Measurements from ENCODE around the gene RAB27A. TPM values are rescaled to one million over a fixed set of nuclear protein-coding genes. Genes with fewer than 3 reads are reported as not detected.

Gene RAB27A
- total RNA-seq, 2 donors from 2014 or later = 8.8 to 9.1 TPM

DNA sequence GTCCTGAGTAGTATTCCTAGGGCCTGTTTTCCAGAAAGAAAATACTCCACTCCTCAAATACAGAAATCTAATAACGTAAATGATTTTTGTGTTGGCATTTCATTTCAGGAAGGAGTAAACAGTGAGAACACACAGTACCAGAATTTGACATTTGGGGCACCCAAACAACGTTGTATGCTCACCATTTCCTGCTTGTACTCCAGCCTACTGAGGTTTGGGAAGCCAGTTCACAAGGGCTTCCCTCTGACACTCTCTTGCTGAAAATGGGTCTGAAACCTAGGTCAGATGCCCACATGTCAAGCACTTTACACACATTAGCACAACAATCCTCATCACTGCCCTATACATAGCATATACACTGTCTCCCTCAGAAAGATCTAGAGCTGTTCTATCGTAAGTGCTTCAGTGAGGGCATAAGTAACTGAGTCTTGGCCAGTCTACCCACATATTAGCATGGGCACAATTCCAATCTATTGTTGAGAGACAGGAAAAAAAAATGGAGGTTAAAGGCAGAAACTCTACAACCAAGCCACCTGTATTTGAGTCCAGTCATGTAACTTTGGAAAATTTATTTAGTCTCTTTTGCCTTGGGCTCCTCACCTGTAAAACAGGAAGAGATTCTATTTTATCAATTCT is 49.4 kb downstream of the RAB27A start:
- Histone ChIP-seq H3K9me3 (ENCODE audit: control insufficient read depth, low read length) (no peaks in the 10 kb centered on the region), H3K4me3 (ENCODE audit: low read length) (no peak overlapping the region), H3K27ac (ENCODE audit: low read depth, low read length) (no peak overlapping the region), H3K4me1 (ENCODE audit: control insufficient read depth, insufficient read depth, low read length) (no peaks in the 10 kb centered on the region), H3K36me3 (ENCODE audit: control insufficient read depth, insufficient read depth, low read length) (no peaks in the 10 kb centered on the region), H3K27me3 (ENCODE audit: control insufficient read depth, insufficient read depth, low read length, poor library complexity, severe bottlenecking) (no peaks in the 10 kb centered on the region), H3K9ac (ENCODE audit: extremely low read depth, low read length, poor library complexity, severe bottlenecking) (no peak overlapping the region)
- Mint-ChIP-seq H3K9me3 (no peaks in the 10 kb centered on the region), H3K27me3 (ENCODE audit: insufficient read depth) (no peaks in the 10 kb centered on the region), H3K36me3 (ENCODE audit: low read depth) (no peaks in the 10 kb centered on the region), H3K27ac (no peak overlapping the region), H3K4me1 (peaks cover 2% of the 10 kb centered on the region), H3K4me3 (no peak overlapping the region)
- 83 to 85% methylated on average over 1 to 3 of the region's 3 CpGs for WGBS, 2 experiments (ENCODE audit: insufficient coverage in 1 of 2, insufficient read length in 1 of 2)
- no peak for DNase-seq
- TF ChIP-seq, protein P1, sequence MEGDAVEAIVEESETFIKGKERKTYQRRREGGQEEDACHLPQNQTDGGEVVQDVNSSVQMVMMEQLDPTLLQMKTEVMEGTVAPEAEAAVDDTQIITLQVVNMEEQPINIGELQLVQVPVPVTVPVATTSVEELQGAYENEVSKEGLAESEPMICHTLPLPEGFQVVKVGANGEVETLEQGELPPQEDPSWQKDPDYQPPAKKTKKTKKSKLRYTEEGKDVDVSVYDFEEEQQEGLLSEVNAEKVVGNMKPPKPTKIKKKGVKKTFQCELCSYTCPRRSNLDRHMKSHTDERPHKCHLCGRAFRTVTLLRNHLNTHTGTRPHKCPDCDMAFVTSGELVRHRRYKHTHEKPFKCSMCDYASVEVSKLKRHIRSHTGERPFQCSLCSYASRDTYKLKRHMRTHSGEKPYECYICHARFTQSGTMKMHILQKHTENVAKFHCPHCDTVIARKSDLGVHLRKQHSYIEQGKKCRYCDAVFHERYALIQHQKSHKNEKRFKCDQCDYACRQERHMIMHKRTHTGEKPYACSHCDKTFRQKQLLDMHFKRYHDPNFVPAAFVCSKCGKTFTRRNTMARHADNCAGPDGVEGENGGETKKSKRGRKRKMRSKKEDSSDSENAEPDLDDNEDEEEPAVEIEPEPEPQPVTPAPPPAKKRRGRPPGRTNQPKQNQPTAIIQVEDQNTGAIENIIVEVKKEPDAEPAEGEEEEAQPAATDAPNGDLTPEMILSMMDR (conservative IDR thresholded peaks at IDR 0.05) = no peak

DNA sequence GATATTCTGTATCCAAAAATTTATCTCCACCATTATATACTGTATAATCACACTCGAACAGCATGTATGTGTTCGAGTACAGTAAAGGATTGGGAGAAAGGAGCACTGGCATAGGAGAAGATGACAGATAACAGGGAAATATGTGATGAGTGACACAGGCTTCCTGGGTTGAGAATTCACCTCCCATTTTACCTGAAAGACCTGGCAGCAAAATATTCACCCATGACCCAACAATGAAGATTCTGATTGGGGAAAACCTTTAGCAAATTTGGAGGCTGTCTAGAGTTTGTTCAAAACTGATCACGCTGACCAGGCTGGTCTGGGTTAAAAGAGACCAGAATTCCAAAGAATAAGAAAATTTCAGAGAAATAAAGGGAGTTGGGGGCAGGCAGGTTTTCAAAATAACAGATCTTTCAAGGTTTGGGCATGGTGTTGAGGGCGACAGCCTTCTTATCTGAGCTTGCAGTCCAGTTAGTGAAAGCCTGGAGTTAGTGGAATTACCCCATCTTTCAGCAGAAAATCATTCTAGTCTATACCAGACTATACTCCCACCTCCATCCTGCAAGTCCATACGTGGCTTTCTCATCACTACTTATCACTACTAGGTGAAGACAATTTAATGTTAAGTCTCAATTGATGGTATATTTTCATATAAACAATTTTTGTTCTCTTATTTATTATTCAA is 50.0 kb downstream of the RAB27A start:
- H3K9ac ChIP-seq (ENCODE audit: extremely low read depth, low read length, poor library complexity, severe bottlenecking) = no peak overlapping the region
- Mint-ChIP-seq H3K4me1 (peaks cover 2% of the 10 kb centered on the region), H3K27me3 (ENCODE audit: insufficient read depth) (no peaks in the 10 kb centered on the region), H3K36me3 (ENCODE audit: low read depth) (no peaks in the 10 kb centered on the region), H3K9me3 (no peaks in the 10 kb centered on the region), H3K27ac (no peak overlapping the region), H3K4me3 (no peak overlapping the region)
- H3K27ac ChIP-seq (ENCODE audit: low read depth, low read length) = no peak overlapping the region
- DNase-seq = no peak
- H3K36me3 ChIP-seq (ENCODE audit: control insufficient read depth, insufficient read depth, low read length) = no peaks in the 10 kb centered on the region
- H3K4me3 ChIP-seq (ENCODE audit: low read length) = no peak overlapping the region
- no peaks in the 10 kb centered on the region for H3K4me1 ChIP-seq (ENCODE audit: control insufficient read depth, insufficient read depth, low read length)
- TF ChIP-seq, protein P1 (conservative IDR thresholded peaks at IDR 0.05) = no peak
- H3K9me3 ChIP-seq (ENCODE audit: control insufficient read depth, low read length) = no peaks in the 10 kb centered on the region
- H3K27me3 ChIP-seq (ENCODE audit: control insufficient read depth, insufficient read depth, low read length, poor library complexity, severe bottlenecking) = no peaks in the 10 kb centered on the region
- 89 to 100% methylated on average over 1 to 3 of the region's 5 CpGs for WGBS, 2 experiments (ENCODE audit: insufficient coverage in 1 of 2, insufficient read length in 1 of 2)

DNA sequence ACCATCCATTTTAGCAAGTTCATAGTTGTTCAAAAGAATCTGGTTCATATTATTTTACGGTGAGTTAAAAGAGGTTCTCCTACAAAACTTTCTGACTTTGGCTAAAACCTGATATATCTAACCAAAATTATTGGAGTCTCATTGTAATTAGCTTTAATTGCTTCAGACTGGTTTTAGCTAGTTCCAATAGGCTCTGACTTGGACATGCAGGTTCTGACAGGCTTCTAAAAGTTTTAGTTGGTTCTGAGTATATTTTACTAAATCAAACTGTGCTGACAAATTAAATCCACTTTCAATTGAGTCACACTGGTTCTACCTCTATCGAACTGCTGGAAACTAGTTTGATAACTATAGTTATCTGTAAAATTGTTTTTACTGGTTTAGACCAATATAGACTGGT is 50.7 kb downstream of the RAB27A start:
- no peaks in the 10 kb centered on the region for H3K9me3 ChIP-seq (ENCODE audit: control insufficient read depth, low read length)
- no peaks in the 10 kb centered on the region for H3K27me3 ChIP-seq (ENCODE audit: control insufficient read depth, insufficient read depth, low read length, poor library complexity, severe bottlenecking)
- no peak overlapping the region for H3K4me3 ChIP-seq (ENCODE audit: low read length)
- no peaks in the 10 kb centered on the region for H3K36me3 Mint-ChIP-seq (ENCODE audit: low read depth)
- no peaks in the 10 kb centered on the region for H3K27me3 Mint-ChIP-seq (ENCODE audit: insufficient read depth)
- H3K9ac ChIP-seq (ENCODE audit: extremely low read depth, low read length, poor library complexity, severe bottlenecking) = no peak overlapping the region
- H3K4me3 Mint-ChIP-seq = no peak overlapping the region
- no peaks in the 10 kb centered on the region for H3K9me3 Mint-ChIP-seq
- H3K4me1 Mint-ChIP-seq = peaks cover 2% of the 10 kb centered on the region
- H3K27ac Mint-ChIP-seq = no peak overlapping the region
- H3K27ac ChIP-seq (ENCODE audit: low read depth, low read length) = no peak overlapping the region
- H3K36me3 ChIP-seq (ENCODE audit: control insufficient read depth, insufficient read depth, low read length) = no peaks in the 10 kb centered on the region
- TF ChIP-seq, protein P1 (conservative IDR thresholded peaks at IDR 0.05) = no peak
- no peak for DNase-seq
- WGBS, 2 experiments (ENCODE audit: insufficient coverage in 1 of 2, insufficient read length in 1 of 2) = 100% methylated on average over 2 of the region's 2 CpGs; no CpG with 5 or more reads in 1 of the 2 experiments
- H3K4me1 ChIP-seq (ENCODE audit: control insufficient read depth, insufficient read depth, low read length) = no peaks in the 10 kb centered on the region
